ENCODE data around the gene SOX15.
"Not testable (repeated sequence)": the region's sequence is repeated elsewhere in the genome, so short reads cannot be mapped to it uniquely, and the experiment has no call there.

The SOX15 gene

DNA sequence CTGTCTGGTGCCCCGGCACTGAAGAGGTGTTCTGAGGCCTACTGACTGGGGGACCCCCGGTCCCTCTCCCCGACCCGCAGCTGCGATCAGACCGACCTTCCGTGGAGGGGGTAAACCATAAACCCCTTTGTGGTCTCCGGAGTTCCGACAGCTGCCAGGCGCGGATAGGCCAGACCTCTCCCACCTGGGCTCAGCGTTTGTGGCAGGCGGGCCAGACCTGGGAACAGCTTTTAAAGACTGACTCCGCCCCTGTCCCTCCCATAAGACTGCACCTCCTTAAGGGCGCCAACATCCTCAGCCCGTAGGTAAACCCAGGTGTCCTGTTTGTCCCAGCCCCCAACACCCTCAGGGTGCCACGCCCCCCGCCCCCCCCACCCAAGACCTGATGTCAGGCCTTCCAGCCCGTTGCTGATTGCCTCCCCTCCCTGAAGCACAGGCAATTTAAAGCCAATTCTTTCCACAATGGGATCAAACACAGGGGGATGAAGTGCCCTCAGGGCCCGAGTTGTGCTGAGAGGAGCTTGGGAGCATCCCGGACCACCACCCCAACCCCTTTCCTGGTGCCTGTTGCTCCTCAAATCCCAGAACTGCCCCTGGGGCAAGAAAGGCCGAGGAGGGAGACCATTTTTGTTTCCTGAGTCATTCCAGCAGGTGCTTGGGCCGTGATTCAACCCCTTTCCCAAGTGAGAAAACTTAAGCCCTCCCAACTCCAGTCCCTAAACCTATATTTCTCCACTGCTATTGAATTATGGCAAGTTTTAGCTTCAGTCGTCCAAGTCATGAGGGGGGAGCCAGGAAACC, at the start of gene SOX15:
TSS of gene SOX15 (minus strand) at position 204 of the 801 bp plus-strand sequence. CDS start 418 bp downstream, outside the sequence.
- Histone ChIP-seq H3K36me3 (ENCODE audit: insufficient read depth, low read length) (peaks cover 5% of the 10 kb centered on the region), H3K9me3 (ENCODE audit: control insufficient read depth, insufficient read depth, low read length) (no peaks in the 10 kb centered on the region), H3K4me1 (ENCODE audit: insufficient read depth, low read length) (peaks cover 23% of the 10 kb centered on the region; the same call in 1 of the 2 replicates), H3K9ac (ENCODE audit: low read depth, low read length) (peak within 1 kb of the TSS; percentile 87)

DNA sequence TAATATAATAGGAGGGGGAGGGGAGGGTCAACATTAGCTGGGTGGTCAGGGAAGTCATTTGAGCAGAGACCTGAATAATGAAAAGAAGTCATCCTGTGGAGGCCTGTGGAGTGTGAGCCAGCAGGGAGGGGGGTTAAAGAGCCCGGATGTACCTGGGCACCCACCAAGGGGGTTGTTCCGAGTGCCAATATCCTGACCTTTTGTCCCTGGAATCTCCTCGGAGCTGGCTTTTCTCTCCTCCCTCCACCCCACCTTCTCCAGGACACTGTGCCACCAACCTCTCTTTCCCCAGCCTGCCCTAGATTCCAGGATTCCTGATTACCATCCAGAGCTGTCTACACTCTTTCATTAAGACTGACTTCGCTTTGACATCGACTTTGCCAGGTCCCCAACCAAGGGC, 46.3 kb upstream of the SOX15 start:
- Histone ChIP-seq H3K36me3 (ENCODE audit: insufficient read depth, low read length) (no peaks in the 10 kb centered on the region), H3K9ac (ENCODE audit: low read depth, low read length) (no peak overlapping the region), H3K4me1 (ENCODE audit: insufficient read depth, low read length) (peaks cover 15% of the 10 kb centered on the region; the same call in 1 of the 2 replicates), H3K9me3 (ENCODE audit: control insufficient read depth, insufficient read depth, low read length) (no peaks in the 10 kb centered on the region)

DNA sequence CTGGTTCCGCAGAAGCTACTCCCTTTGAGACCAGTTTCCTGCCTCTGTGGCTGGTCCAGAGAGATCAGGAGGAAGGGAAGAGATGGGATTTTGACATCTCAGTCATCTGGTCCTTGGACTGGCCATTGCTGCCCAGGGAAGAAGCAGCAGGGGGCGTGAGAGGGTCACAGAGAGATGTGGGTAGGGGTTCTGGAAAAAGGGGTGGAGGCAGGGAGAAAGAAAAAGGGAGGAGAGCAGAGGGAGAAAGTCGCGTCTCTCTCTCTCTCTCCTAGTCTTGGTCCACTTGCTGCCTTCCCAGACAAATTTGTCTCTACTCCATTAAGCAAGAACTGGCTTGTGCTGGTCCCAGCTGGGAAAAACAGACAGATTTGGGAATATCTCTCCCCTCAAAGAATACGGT, 44.5 kb upstream of the SOX15 start:
- peaks cover 15% of the 10 kb centered on the region; the same call in 1 of the 2 replicates for H3K4me1 ChIP-seq (ENCODE audit: insufficient read depth, low read length)
- H3K9ac ChIP-seq (ENCODE audit: low read depth, low read length) = no peak overlapping the region
- H3K36me3 ChIP-seq (ENCODE audit: insufficient read depth, low read length) = no peaks in the 10 kb centered on the region
- H3K9me3 ChIP-seq (ENCODE audit: control insufficient read depth, insufficient read depth, low read length) = no peaks in the 10 kb centered on the region

DNA sequence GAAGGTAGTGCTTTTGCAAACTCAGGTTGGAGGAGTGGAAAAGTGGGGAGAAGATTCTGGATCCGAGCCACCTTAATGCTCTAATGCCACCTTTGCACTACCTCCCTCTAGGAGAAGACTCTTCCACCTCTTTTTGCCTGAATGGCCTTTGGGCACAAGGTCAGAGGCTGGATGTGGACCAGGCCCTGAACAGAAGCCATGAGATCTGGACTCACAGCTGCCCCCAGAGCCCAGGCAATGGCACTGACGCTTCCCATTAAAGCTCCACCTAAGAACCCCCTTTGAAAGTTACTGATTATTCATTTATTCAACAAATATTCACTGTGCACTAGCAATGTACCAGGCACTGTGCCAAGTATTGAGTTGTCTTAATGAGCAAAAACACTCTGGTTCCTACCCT, 43.2 kb upstream of the SOX15 start:
- Histone ChIP-seq H3K9me3 (ENCODE audit: control insufficient read depth, insufficient read depth, low read length) (no peaks in the 10 kb centered on the region), H3K4me1 (ENCODE audit: insufficient read depth, low read length) (peaks cover 15% of the 10 kb centered on the region; the same call in 1 of the 2 replicates), H3K9ac (ENCODE audit: low read depth, low read length) (no peak overlapping the region), H3K36me3 (ENCODE audit: insufficient read depth, low read length) (no peaks in the 10 kb centered on the region)

DNA sequence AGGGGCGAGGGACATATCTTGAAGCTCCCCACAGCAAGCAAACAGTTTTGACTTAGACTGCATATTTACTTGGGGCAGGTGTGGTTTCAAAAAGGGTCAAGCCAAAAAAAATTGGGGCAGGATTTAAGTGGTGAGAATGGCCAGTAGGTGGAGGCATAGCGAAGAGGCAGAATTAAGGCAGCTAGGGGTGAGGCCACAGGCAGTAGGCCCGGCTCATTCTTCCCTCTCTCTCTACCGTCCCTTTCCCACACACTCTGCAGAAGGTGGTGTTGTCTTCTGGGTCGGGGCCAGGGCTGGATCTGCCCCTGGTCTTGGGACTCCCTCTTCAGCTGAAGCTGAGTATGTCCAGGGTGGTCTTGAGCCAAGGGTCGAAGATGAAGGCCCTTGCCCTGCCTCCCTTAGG, 42.6 kb upstream of the SOX15 start:
- Histone ChIP-seq H3K9me3 (ENCODE audit: control insufficient read depth, insufficient read depth, low read length) (no peaks in the 10 kb centered on the region), H3K36me3 (ENCODE audit: insufficient read depth, low read length) (no peaks in the 10 kb centered on the region), H3K9ac (ENCODE audit: low read depth, low read length) (no peak overlapping the region), H3K4me1 (ENCODE audit: insufficient read depth, low read length) (peaks cover 15% of the 10 kb centered on the region; the same call in 1 of the 2 replicates)

DNA sequence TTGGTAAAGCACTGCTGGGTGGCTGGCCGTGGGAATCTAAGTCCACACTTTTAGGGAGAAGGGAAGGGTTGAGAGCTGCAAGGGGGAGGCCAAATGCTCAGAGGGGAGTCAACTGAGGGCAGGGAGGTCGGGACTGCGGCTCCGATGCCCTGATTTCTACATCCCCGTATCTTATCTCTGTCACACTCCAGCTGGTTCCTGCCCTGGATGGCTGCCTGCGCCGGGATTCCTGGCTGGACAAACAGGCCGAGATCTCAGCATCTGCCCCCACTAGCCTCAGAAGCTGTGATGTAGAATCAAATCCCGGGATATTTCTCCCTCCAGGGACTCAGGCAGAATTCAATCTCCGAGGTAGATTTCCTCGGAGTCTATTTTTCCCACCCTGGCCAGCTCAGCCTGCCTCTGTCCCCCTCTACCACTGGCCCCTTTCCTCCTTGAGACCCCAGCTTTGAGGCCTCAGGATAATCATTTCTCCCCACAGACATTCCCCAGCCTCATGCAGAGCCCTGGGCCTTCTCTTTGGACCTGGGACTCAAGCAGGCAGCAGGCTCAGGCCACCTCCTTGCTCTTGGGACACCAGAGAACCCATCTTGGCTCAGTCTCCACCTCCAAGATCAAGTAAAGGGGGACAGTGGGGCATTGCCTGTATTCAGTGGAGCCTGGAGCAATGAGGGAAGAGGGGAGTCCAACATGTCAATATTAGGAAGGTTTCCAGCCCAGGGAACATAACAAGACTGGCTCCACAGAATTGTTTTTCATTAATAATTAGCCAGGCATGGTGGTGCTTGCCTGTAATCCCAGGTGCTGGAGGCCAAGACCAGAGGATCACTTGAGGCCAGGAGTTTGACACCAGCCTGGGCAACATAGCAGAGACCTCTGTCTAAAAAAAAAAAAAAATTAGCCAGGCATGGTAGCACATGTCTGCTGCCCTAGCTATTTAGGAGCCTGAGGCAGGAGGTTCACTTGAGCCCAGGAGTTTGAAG, 41.8 kb upstream of the SOX15 start:
- no peaks in the 10 kb centered on the region for H3K36me3 ChIP-seq (ENCODE audit: insufficient read depth, low read length)
- H3K9me3 ChIP-seq (ENCODE audit: control insufficient read depth, insufficient read depth, low read length) = no peaks in the 10 kb centered on the region
- H3K4me1 ChIP-seq (ENCODE audit: insufficient read depth, low read length) = peaks cover 15% of the 10 kb centered on the region; the same call in 1 of the 2 replicates
- no peak overlapping the region for H3K9ac ChIP-seq (ENCODE audit: low read depth, low read length)

DNA sequence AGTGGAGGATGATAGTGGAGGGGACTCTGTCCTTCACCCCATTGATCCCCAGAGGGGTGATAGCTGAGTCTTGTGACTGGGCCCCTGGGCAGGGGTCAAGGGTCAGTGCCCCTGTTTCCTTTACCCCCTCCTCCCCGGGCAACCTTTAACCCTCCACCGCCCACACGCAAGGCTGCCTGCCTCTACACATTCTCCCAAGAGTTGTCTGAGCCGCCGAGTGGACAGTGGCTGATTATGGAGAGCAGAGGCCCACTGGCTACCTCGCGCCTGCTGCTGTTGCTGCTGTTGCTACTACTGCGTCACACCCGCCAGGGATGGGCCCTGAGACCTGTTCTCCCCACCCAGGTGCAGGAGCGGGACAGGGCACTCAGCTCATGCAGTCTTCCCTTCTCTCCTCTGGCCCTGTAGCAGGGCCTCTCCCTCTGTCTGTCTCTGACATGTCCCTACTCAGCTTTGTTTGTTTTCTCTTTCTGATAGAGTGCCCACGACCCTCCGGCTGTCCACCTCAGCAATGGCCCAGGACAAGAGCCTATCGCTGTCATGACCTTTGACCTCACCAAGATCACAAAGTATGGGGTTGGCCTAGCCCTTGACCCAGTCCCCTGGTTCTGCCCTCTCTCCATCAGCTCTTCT, 40.2 kb upstream of the SOX15 start, which contains the start of gene SHBG:
TSS of gene SHBG (plus strand) at position 197 of the 633 bp plus-strand sequence. CDS start at position 235, 38 bp downstream.
- Histone ChIP-seq H3K36me3 (ENCODE audit: insufficient read depth, low read length) (0 out of 2 replicates have a peak, but pooled peaks cover 3% of the 10 kb centered on the region), H3K4me1 (ENCODE audit: insufficient read depth, low read length) (peaks cover 6% of the 10 kb centered on the region; the same call in 1 of the 2 replicates), H3K9ac (ENCODE audit: low read depth, low read length) (no peak within 1 kb of the TSS), H3K9me3 (ENCODE audit: control insufficient read depth, insufficient read depth, low read length) (no peaks in the 10 kb centered on the region)

DNA sequence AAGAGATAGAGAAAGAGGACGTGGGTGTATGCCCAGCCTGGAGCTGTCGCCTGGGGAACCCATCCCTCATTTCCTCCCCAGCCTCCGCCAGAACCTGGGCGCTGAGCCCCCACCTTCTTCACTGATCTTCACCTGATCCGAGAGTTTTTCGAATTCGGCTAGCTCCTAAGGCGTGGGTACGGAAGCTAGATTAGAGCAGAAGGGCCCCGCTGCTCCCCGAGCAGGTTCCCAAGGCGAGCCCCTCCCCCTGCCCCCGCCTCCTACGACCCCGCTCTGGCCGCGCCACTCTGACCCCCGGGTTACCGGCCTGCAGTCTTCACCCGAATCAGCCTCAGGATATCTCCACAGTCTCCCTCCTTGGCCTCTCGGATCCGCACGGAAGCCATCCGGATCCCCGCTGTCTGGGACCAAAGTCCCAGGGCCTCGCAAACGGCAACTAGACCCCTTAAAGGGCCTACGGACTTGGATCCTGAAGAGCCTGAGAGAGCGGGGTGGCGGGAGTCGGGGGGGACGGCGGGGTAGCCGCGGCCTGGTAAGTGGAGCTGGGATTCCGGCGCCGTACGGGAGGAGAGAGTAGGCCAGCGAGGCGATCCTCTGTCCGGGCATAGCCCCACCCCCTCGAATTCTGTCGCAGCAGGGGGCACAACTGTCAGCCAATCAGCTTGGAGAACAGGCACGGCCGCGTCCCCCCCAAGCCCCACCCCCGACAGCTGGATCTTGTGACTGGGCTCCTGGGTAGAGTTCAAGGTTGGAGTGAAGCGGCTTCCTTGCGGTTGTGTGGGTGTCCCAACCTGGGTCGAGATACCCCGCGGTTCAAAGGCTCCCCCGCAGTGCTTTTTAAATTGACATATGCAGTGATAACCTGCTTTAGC, 37.6 kb upstream of the SOX15 start, which contains the start of gene SAT2:
TSS of gene SAT2 (minus strand) at position 572 of the 872 bp plus-strand sequence. CDS start at position 386, 186 bp downstream.
- Histone ChIP-seq H3K9ac (ENCODE audit: low read depth, low read length) (peak within 1 kb of the TSS; percentile 67), H3K36me3 (ENCODE audit: insufficient read depth, low read length) (0 out of 2 replicates have a peak, but pooled peaks cover 3% of the 10 kb centered on the region), H3K9me3 (ENCODE audit: control insufficient read depth, insufficient read depth, low read length) (no peaks in the 10 kb centered on the region), H3K4me1 (ENCODE audit: insufficient read depth, low read length) (peaks cover under 1% of the 10 kb centered on the region; the same call in 1 of the 2 replicates)

DNA sequence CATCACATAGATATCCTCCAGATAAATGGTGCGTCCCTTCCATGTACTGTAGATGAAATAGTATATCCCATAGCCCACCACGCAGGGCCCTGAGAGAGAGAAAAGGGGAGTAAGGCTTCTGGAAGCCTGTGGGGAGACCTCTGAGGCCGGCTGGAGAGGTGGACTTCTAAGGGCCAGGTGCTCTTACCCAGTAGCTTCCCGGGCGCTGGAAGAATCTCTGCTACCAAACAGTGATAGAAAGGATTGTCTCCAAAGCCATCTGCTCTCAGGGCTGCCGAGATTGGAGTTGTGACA, 37.0 kb upstream of the SOX15 start:
- Histone ChIP-seq H3K9me3 (ENCODE audit: control insufficient read depth, insufficient read depth, low read length) (no peaks in the 10 kb centered on the region), H3K36me3 (ENCODE audit: insufficient read depth, low read length) (0 out of 2 replicates have a peak, but pooled peaks cover 3% of the 10 kb centered on the region), H3K9ac (ENCODE audit: low read depth, low read length) (peak overlapping the region; percentile 67), H3K4me1 (ENCODE audit: insufficient read depth, low read length) (no peaks in the 10 kb centered on the region)

DNA sequence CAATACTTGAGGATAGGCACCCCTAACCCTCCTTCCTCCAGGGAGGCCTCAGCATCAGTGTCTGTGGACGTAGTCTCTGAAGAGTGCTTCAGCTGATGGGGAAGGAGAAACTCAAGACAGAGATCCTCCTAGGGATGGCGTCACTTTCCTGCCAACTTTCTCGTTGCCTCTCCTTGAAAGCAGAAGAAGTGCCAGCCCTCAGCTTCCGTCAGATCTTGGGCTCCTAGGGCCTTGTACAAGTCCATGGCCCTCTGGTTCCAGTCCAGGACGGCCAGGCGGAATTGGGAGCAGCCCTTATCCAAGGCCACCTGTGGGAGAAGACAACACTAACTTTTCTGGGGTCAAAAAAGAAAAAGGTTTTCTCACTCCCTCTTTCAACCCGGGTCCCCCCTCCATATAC, 36.4 kb upstream of the SOX15 start:
- Histone ChIP-seq H3K36me3 (ENCODE audit: insufficient read depth, low read length) (0 out of 2 replicates have a peak, but pooled peaks cover 3% of the 10 kb centered on the region), H3K9ac (ENCODE audit: low read depth, low read length) (peak overlapping the region; percentile 67; the same call in 1 of the 2 replicates), H3K4me1 (ENCODE audit: insufficient read depth, low read length) (no peaks in the 10 kb centered on the region), H3K9me3 (ENCODE audit: control insufficient read depth, insufficient read depth, low read length) (no peaks in the 10 kb centered on the region)

DNA sequence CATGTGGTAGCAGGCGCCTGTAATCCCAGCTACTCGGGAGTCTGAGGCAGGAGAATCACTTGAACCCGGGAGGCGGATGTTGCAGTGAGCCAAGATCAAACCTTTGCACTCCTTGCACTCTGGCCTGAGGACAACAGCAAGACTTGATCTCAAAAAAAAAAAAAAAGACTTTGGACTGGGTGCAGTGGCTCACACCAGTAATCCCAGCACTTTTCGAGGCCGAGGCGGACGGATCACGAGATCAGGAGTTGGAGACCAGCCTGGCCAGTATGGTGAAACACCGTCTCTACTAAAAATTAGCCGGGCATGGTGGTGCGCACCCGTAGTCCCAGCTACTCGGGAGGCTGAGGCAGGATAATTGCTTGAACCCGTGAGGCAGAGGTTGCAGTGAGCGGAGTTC, 35.9 kb upstream of the SOX15 start:
- H3K9me3 ChIP-seq (ENCODE audit: control insufficient read depth, insufficient read depth, low read length); H3K36me3 ChIP-seq (ENCODE audit: insufficient read depth, low read length); H3K9ac ChIP-seq (ENCODE audit: low read depth, low read length); H3K4me1 ChIP-seq (ENCODE audit: insufficient read depth, low read length): not testable (repeated sequence)

DNA sequence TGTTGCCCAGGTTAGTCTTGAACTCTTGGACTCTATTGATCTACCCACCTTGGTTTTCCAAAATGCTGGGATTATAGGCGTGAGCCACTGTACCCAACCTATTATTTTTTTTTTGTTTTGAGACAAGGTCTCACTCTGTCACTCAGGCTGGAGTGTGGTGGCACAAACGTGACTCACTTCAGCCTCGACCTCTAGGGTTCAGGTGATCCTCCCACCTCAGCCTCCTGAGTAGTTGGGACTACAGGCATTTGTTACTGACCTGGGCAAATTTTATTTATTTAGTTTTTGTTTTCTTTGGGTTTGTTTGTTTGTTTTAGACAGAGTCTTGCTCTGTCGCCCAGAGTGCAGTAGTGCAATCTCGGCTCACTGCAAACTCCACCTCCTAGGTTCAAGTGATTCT, 33.8 kb upstream of the SOX15 start:
- H3K9me3 ChIP-seq (ENCODE audit: control insufficient read depth, insufficient read depth, low read length) = no peaks in the 10 kb centered on the region
- 0 out of 2 replicates have a peak, but pooled peaks cover 3% of the 10 kb centered on the region for H3K36me3 ChIP-seq (ENCODE audit: insufficient read depth, low read length)
- no peak overlapping the region for H3K9ac ChIP-seq (ENCODE audit: low read depth, low read length)
- no peaks in the 10 kb centered on the region for H3K4me1 ChIP-seq (ENCODE audit: insufficient read depth, low read length)

DNA sequence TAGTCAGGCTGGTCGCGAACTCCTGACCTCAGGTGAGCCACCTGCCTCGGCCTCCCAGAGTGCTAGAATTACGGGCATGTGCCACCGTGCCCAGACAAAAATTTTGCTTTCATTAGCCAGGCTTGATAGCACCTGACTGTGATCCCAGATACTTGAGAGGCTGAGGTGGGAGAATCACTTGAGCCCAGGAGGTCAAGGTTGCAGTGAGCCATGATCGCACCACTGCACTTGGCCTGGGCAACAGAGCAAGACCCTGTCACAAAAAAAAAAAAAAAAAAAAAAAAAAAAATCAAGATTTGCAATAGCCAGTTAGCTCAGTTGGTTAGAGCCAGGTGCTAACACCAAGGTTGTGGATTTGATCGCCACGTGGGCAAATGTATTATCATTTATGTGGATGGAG, 30.9 kb upstream of the SOX15 start:
- Histone ChIP-seq H3K9me3 (ENCODE audit: control insufficient read depth, insufficient read depth, low read length) (no peaks in the 10 kb centered on the region), H3K4me1 (ENCODE audit: insufficient read depth, low read length) (no peaks in the 10 kb centered on the region), H3K36me3 (ENCODE audit: insufficient read depth, low read length) (no peaks in the 10 kb centered on the region), H3K9ac (ENCODE audit: low read depth, low read length) (no peak overlapping the region)

Data from ES-I3 (cell line).